ENCODE results near the gene CXXC4. TPM values are rescaled to one million over a fixed set of nuclear protein-coding genes. Genes with fewer than 3 reads are reported as not detected.

The CXXC4 gene
- total RNA-seq, 1 experiment from 2014 or later: 4.2 TPM

GRCh38 chr4:104425948-104426347 lies 68.7 kb downstream of the CXXC4 start:
- Mint-ChIP-seq H3K27me3 (ENCODE audit: low read depth) (no peaks in the 10 kb centered on the region), H3K36me3 (ENCODE audit: insufficient read depth in 1 of 3, low read depth in 3 of 3) (peaks cover 2 to 13% (median 4%) of the 10 kb centered on the region in 3 experiments; a peak in 4 of 7 replicates), H3K27ac (no peak overlapping the region; a peak in 1 of 7 replicates), H3K9me3 (peaks cover 11 to 12% of the 10 kb centered on the region in 2 experiments; a peak in 4 of 5 replicates), H3K4me3 (no peak overlapping the region), H3K4me1 (peaks cover 21 to 22% of the 10 kb centered on the region in 2 experiments)
- no peak for TF ChIP-seq CTCF (conservative IDR thresholded peaks at IDR 0.05)
- Histone ChIP-seq H3K14ac (ENCODE audit: insufficient read depth, low read length) (no peak overlapping the region), H3K23me2 (ENCODE audit: insufficient read length, low read depth, low read length, poor library complexity, severe bottlenecking) (peaks cover 1% of the 10 kb centered on the region), H3K9ac (ENCODE audit: extremely low read depth, insufficient read length, low read length) (no peak overlapping the region), H3T11ph (ENCODE audit: low read length) (no peak overlapping the region), H2BK20ac (ENCODE audit: low read depth, low read length, poor library complexity, severe bottlenecking) (no peak overlapping the region), H3K4me1 (ENCODE audit: insufficient read depth, low read length) (peaks cover 9% of the 10 kb centered on the region; the same call in 1 of the 2 replicates), H3K79me2 (ENCODE audit: insufficient read depth, low read length) (no peaks in the 10 kb centered on the region), H3K9me3 (ENCODE audit: control insufficient read depth, low read depth, low read length) (no peaks in the 10 kb centered on the region), H3K79me1 (ENCODE audit: insufficient read depth, low read depth, low read length, poor library complexity, severe bottlenecking) (no peaks in the 10 kb centered on the region), H4K20me1 (ENCODE audit: control insufficient read depth, insufficient read depth, insufficient read length) (no peaks in the 10 kb centered on the region), H3K4ac (ENCODE audit: low read depth, low read length) (no peak overlapping the region), H4K8ac (replicated peaks; ENCODE audit: insufficient read length, low read depth, low read length) (no peak overlapping the region), H3K27ac (ENCODE audit: insufficient read length, low read depth, low read length) (no peak overlapping the region), H3K56ac (ENCODE audit: insufficient read length, low read depth, low read length) (no peak overlapping the region), H2BK15ac (ENCODE audit: low read depth, low read length) (no peak overlapping the region), H2BK120ac (ENCODE audit: low read depth, low read length, poor library complexity, severe bottlenecking) (no peak overlapping the region), H3K23ac (ENCODE audit: insufficient read length, low read depth, low read length) (no peak overlapping the region), H2BK5ac (ENCODE audit: insufficient read length, low read length) (no peak overlapping the region), H2BK12ac (ENCODE audit: insufficient read length, low read depth, low read length) (no peak overlapping the region), H2AK5ac (ENCODE audit: insufficient read length, low read length) (no peak overlapping the region), H2AFZ (ENCODE audit: low read length) (no peak overlapping the region), H3K4me2 (ENCODE audit: insufficient read depth, insufficient read length, low read length) (no peak overlapping the region), H4K5ac (ENCODE audit: insufficient read length, low read depth, low read length) (no peak overlapping the region), H3K27me3 (ENCODE audit: insufficient read depth, low read length) (no peaks in the 10 kb centered on the region), H4K91ac (ENCODE audit: insufficient read length, low read depth, low read length) (no peak overlapping the region), H3K18ac (ENCODE audit: insufficient read length, low read depth, low read length) (no peak overlapping the region)
- no CpG with 5 or more reads among the region's 2 CpGs for WGBS (ENCODE audit: extremely low coverage, insufficient read length, low lambda C conversion rate)
- no peak for DNase-seq
